ENCODE results near the gene MIA.

MIA gene

DNA sequence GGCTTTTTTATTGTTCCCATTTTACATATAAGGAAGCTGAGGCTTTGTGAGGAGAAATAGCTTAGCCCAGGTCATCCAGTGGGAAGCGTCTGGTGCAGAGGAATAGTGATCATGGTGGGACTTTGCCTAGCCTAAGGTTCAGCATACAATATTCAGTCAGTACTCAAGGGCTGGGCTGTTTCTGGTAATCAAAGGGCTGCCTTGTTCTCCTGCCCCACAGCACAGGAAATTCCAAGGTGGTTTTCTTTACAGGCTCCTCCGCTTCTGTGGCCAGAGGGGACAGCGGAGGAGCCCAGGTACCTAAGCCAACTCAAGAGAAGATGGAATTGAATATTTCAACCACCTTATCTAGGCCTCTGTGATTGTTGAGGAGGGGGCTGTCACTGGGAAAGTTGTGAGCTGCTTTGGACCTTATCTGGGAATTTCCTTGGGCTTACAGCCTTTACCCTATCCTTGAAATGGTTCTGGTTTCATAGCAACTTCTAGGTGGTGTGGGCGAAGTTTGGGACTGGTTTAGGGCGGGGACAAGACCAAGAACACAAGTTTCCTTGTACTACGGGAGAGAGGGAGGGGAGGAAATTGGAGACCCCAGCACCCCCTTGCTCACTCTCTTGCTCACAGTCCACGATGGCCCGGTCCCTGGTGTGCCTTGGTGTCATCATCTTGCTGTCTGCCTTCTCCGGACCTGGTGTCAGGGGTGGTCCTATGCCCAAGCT is at the start of gene MIA:
MIA (plus strand) TSS at position 606 of the 716 bp plus-strand sequence; CDS start at position 628, 22 bp downstream.
- no peak for TF ChIP-seq GATA2 (IDR thresholded peaks at IDR 0.05; ENCODE audit: low read depth, low read length)
- TF ChIP-seq GATA3 (IDR thresholded peaks at IDR 0.05; ENCODE audit: low read depth, low read length): no peak

GRCh38 chr19:40726279-40726678 is 49.0 kb upstream of the MIA start:
- no peak for TF ChIP-seq GATA3 (IDR thresholded peaks at IDR 0.05; ENCODE audit: low read depth, low read length)
- no peak for TF ChIP-seq GATA2 (IDR thresholded peaks at IDR 0.05; ENCODE audit: low read depth, low read length)

DNA sequence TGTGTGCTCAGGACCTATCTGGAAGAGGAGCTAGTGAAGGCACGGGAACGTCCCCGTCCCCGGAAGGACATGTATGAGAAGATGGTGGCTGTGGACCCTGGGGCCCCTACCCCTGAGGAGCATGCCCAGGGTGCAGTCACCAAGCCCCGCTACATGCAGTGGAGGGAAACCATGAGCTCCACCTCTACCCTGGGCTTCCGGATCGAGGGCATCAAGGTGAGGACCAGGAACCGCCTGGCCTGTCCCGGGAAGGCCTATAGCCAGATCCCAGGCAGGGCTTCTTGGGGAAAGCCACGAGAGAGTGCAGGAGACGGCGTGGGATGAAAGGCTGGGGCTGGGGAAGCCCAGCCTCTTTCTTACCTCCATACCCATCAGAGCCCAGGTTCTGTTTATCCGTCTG is 42.2 kb upstream of the MIA start:
- no peak for TF ChIP-seq GATA3 (IDR thresholded peaks at IDR 0.05; ENCODE audit: low read depth, low read length)
- no peak for TF ChIP-seq GATA2 (IDR thresholded peaks at IDR 0.05; ENCODE audit: low read depth, low read length)

GRCh38 chr19:40735013-40735771 is 40.1 kb upstream of the MIA start:
- TF ChIP-seq GATA2 (IDR thresholded peaks at IDR 0.05; ENCODE audit: low read depth, low read length) (no peak), GATA3 (IDR thresholded peaks at IDR 0.05; ENCODE audit: low read depth, low read length) (no peak)

DNA sequence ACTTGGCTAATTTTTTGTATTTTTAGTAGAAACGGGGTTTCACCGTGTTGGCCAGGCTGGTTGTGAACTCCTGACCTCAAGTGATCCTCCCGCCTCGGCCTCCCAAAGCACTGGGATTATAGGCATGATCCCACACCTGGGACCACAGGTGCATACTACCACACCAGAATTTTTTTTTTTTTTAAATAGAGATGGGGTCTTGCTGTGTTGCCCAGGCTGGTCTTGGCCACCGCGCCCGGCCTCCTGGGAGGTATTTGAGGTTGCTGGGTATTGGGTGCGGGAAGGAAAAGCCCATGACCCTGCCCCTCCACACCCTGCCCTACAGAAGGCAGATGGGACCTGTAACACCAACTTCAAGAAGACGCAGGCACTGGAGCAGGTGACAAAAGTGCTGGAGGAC is 38.7 kb upstream of the MIA start:
- no peak for TF ChIP-seq GATA3 (IDR thresholded peaks at IDR 0.05; ENCODE audit: low read depth, low read length)
- TF ChIP-seq GATA2 (IDR thresholded peaks at IDR 0.05; ENCODE audit: low read depth, low read length): no peak

GRCh38 chr19:40737102-40737644 is 38.1 kb upstream of the MIA start:
- TF ChIP-seq GATA2 (IDR thresholded peaks at IDR 0.05; ENCODE audit: low read depth, low read length) (no peak), GATA3 (IDR thresholded peaks at IDR 0.05; ENCODE audit: low read depth, low read length) (no peak)

GRCh38 chr19:40739030-40739839 is 36.1 kb upstream of the MIA start:
- TF ChIP-seq GATA3 (IDR thresholded peaks at IDR 0.05; ENCODE audit: low read depth, low read length): no peak
- no peak for TF ChIP-seq GATA2 (IDR thresholded peaks at IDR 0.05; ENCODE audit: low read depth, low read length)

GRCh38 chr19:40739871-40740703 is 35.2 kb upstream of the MIA start:
- no peak for TF ChIP-seq GATA2 (IDR thresholded peaks at IDR 0.05; ENCODE audit: low read depth, low read length)

DNA sequence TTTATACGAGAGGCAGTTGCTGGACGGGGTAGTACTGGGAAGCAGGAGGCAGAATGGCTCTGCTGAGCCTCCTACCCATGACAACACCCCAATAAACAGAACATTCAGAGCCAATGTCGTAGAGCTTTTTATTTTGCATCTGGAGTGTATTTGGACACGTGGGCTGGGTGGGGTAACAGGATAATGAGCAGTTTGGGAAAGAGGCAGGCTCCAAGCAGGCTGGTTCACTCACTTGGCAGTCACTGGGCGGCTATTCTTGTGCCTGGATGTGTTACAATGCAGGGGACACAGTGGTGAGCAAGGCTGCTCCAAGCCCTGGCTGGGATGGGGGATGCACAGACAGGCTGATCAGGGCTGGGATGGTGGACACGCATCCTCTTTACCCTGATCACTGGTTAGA is 34.6 kb upstream of the MIA start:
- TF ChIP-seq GATA3 (IDR thresholded peaks at IDR 0.05; ENCODE audit: low read depth, low read length): no peak
- TF ChIP-seq GATA2 (IDR thresholded peaks at IDR 0.05; ENCODE audit: low read depth, low read length): no peak

DNA sequence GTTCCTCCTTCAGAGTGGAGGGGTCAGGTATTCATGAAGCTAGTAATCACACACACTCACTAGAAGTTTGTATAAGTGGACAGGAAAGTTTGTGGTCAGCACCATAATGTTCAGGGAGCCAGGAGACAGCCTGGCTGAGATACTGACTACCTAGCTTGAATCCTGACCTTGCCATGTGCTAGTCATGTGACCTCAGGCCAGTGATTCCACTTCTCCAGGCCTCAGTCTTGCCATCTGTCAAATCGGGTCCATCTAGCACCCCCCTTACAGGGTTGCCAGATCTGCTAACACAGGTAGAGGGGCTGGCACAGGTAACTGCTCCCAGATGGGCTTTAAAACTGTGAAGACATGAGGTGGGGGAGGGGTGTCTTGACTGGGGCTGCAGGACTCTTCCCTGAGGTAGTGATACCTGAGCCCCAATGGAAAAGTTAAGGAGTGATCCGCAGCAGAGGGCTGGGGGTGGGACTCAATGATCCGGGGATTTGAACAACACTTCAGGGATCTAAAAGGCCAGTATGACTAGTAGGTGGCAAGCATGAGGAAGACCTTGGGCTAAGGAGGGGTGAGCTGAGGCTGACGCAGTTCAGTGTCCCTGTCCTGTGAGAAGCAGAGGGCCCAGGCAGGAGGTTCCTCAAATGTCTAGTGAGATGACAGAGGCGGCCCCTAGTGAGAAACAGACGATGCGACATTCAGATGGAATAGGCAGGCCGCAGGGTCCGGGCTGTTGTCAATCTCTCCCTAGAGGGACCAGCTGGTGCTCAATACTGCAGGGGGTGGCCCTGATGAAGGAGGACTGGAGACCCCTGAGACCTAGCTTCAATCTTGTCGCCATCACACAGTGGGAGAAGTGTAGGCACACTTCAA is 33.6 kb upstream of the MIA start:
- TF ChIP-seq GATA3 (IDR thresholded peaks at IDR 0.05; ENCODE audit: low read depth, low read length): no peak
- TF ChIP-seq GATA2 (IDR thresholded peaks at IDR 0.05; ENCODE audit: low read depth, low read length): no peak

DNA sequence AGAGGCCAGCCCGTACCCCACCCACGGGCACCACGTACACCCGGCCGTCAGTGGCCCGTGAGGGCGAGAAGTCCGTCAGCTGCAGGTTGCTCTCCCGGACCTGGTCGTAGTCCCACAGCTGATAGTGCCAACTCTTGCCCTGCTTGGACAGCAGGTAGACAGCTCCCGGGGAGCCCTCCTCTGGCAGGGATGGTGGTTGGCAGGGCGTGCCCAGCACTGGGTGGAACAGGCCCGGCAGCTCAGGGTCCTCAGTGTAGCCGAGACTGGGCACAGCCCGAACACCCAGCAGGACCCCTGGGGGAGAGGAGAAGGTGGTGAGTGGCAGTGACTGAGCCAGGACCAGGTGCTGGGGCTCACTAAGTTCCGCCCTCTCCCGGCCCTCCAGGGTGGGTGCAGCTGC is 32.8 kb upstream of the MIA start:
- TF ChIP-seq GATA2 (IDR thresholded peaks at IDR 0.05; ENCODE audit: low read depth, low read length) (no peak), GATA3 (IDR thresholded peaks at IDR 0.05; ENCODE audit: low read depth, low read length) (no peak)

DNA sequence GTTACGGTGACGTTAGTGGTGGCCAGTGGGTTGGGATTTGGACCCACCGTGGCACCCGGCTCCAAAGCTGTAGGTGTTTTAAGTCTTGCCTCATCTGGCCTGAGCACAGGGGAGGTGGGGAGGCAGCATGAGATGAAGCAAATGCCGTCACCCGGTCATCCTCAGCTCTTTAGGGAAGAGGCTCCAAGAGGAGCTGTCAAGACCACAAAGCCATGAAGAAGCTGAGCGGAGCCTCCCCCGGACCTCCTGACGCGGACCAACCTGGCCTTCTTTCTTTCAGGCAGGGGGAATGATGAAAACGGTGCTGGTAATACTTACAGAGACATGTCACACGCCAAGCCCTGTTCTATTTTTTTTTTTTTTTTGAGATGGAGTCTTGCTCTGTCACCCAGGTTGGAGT is 32.4 kb upstream of the MIA start:
- no peak for TF ChIP-seq GATA2 (IDR thresholded peaks at IDR 0.05; ENCODE audit: low read depth, low read length)
- TF ChIP-seq GATA3 (IDR thresholded peaks at IDR 0.05; ENCODE audit: low read depth, low read length): no peak
